KOPT-K1 (cell line): ENCODE data around the gene MAP7.

Experiments
- H3K27ac ChIP-seq: fragments of 200-600 bp; sonication (generic); 2 replicates; pipeline ENCODE4 v1.5.1; 2016; ENCODE audit warnings: antibody characterized with exemption, mild to moderate bottlenecking, low read depth, low read length; ENCODE audit not compliant: poor library complexity, severe bottlenecking
- H3K36me3 ChIP-seq: fragments of 200-600 bp; sonication (generic); 2 replicates; pipeline ENCODE4 v1.5.1; 2017; ENCODE audit warnings: antibody characterized with exemption, mild to moderate bottlenecking, low read length, moderate library complexity; ENCODE audit not compliant: insufficient read depth
- H3K9me3 ChIP-seq: fragments of 200-600 bp; sonication (generic); 2 replicates; pipeline ENCODE4 v1.5.1; 2017; ENCODE audit warnings: antibody characterized with exemption, low read length, mild to moderate bottlenecking; ENCODE audit not compliant: insufficient read depth, poor library complexity, severe bottlenecking

Gene MAP7

GRCh38 chr6:136425793-136426192, 124.4 kb downstream of the MAP7 start:
- H3K9me3 ChIP-seq = no peaks in the 10 kb centered on the region
- no peaks in the 10 kb centered on the region for H3K36me3 ChIP-seq
- H3K27ac ChIP-seq = no peak overlapping the region

- Histone ChIP-seq H3K27ac (no peak overlapping the region), H3K36me3 (no peaks in the 10 kb centered on the region), H3K9me3 (no peaks in the 10 kb centered on the region)
Measured at GRCh38 chr6:136424901-136425300, 125.3 kb downstream of the MAP7 start.

DNA sequence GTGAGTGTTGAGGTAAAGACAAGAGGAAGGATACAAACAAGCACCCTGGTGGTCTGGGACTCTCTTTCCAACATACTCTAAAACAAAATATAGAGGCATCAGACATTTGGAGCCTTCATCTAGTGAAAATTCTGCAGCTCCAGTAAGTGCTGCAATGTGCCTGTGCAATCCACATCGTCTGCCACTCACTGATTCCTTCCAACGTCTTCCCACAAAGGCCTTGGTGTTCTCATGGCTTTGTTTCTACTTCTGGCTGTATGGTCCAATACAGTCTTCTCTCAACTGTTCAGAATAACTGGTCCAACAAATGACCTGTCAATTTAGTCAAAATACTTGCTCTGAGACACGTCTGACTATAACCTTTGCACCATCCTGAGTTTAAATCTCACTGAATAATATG, 125.8 kb downstream of the MAP7 start:
- Histone ChIP-seq H3K36me3 (no peaks in the 10 kb centered on the region), H3K27ac (no peak overlapping the region), H3K9me3 (no peaks in the 10 kb centered on the region)

GRCh38 chr6:136421537-136422158, 128.6 kb downstream of the MAP7 start:
- Histone ChIP-seq H3K9me3 (no peaks in the 10 kb centered on the region), H3K27ac (no peak overlapping the region), H3K36me3 (no peaks in the 10 kb centered on the region)

GRCh38 chr6:136420853-136421252, 129.4 kb downstream of the MAP7 start:
- Histone ChIP-seq H3K9me3 (no peaks in the 10 kb centered on the region), H3K36me3 (no peaks in the 10 kb centered on the region), H3K27ac (no peak overlapping the region)

DNA sequence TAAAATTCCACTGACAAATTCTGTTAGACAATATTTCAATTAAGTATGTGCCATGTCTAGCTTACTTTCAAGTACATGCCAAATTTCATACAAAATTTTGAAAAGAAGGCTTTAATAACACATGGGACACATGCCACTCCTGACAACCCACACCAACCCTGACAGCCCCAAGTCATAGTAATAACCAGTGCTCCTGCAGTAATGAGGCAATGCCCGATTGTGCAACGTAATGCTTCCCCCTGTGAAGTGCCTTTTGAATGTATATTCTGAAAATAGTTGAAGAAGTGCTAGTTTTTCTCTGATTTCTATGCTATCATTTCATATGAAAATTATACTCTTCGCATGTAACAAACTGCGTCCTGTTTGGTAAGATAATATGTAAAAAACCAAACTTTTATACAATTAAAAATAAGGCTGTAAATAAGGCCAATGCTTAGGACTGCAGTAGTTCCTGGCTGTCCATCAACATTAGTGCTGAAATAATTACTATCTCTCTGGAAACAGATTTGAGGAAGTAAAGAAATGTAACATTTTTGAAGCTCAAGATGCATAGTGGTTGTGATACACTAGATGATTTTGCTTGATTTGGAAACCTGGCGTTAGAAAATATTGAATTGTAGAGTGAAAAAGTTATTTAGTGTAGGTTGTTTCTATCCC, 134.7 kb downstream of the MAP7 start:
- no peaks in the 10 kb centered on the region for H3K36me3 ChIP-seq
- no peak overlapping the region for H3K27ac ChIP-seq
- H3K9me3 ChIP-seq = no peaks in the 10 kb centered on the region

DNA sequence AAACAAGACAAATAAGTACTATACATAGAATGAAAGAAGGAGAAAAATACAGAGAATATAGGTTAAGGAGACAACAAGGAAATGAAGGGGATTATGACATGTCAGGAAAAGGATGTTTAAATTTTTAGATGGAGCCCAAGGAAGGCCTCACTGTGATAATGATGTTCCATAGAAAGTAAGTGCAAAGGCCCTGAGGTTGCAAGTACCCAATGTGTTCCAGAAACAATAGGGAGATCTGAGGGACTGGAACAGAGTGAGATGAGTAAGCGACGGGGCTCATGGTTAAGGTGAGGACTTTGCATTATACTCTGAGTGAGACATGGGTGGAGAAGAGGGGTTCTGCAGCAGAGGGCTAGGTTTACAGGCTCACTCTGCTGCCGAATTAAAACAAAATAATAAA, 137.8 kb downstream of the MAP7 start:
- Histone ChIP-seq H3K36me3 (no peaks in the 10 kb centered on the region), H3K9me3 (no peaks in the 10 kb centered on the region), H3K27ac (no peak overlapping the region)

- no peak overlapping the region for H3K27ac ChIP-seq
- no peaks in the 10 kb centered on the region for H3K36me3 ChIP-seq
Measured at GRCh38 chr6:136411453-136412354, 138.5 kb downstream of the MAP7 start.

GRCh38 chr6:136411025-136411325, 139.2 kb downstream of the MAP7 start:
- no peak overlapping the region for H3K27ac ChIP-seq
- no peaks in the 10 kb centered on the region for H3K36me3 ChIP-seq
- no peaks in the 10 kb centered on the region for H3K9me3 ChIP-seq

More at GRCh38 chr6:136411453-136412354, 138.5 kb downstream of the MAP7 start:
- H3K9me3 ChIP-seq = no peaks in the 10 kb centered on the region

DNA sequence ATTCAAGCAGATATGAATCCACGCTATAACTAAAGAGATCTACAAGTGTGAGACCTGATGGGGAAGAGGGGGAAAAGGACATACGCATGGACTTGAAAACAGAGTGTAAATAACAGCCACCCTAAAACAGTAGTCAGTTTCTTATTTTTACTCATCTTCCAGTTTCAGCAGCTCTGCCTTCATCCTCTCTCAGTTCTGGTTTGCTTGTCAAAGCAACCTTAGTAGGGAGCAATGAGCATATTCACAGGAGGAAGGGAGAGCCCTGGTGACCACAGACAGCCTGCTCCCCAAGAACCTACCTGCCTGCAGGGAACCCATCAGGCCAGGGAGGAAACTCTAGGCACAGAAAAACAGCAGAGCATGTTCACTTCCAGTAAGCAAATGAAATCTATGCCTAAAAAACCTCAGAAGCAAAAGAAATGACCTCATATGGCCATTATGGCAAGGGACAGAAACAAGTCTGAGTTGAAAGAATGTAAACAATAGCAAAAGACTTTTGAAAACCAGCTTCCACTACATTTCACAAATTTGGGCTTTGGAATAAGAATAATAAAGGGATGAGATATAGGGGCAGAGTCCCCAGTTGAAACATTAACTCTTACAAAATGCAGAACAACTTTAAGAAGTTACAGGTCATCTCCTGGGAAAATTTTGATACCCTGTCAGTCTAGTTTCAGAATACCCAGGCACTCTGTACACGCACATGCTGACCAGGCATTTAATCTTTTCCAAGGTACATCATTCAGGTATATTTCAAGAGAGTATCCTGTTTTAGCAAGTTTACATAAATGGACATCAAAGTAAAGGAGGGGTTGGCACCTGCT, 139.8 kb downstream of the MAP7 start:
- H3K9me3 ChIP-seq = no peaks in the 10 kb centered on the region
- no peaks in the 10 kb centered on the region for H3K36me3 ChIP-seq
- no peak overlapping the region for H3K27ac ChIP-seq

DNA sequence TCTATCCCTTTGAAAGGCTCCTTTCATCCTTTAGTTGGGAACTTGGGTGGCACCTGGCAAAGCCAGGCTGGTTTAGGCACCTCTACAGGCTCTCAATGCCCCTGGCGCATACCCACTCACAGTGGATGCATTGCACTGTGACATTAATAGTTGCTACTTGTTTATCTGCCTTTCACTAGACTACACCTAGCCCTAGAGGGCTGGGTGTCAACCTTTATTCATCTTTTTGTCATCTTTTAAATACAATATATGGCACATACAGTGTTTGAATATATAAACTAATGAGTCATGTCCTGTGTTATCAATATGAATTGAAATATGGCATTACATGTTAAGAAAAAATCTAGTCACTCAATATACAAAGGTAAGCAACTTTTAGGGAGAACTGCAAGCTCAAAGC, 140.6 kb downstream of the MAP7 start:
- Histone ChIP-seq H3K9me3 (no peaks in the 10 kb centered on the region), H3K27ac (no peak overlapping the region), H3K36me3 (no peaks in the 10 kb centered on the region)

- Histone ChIP-seq H3K36me3 (no peaks in the 10 kb centered on the region), H3K9me3 (no peaks in the 10 kb centered on the region), H3K27ac (no peak overlapping the region)
Measured at GRCh38 chr6:136408204-136408603, 142.0 kb downstream of the MAP7 start.

DNA sequence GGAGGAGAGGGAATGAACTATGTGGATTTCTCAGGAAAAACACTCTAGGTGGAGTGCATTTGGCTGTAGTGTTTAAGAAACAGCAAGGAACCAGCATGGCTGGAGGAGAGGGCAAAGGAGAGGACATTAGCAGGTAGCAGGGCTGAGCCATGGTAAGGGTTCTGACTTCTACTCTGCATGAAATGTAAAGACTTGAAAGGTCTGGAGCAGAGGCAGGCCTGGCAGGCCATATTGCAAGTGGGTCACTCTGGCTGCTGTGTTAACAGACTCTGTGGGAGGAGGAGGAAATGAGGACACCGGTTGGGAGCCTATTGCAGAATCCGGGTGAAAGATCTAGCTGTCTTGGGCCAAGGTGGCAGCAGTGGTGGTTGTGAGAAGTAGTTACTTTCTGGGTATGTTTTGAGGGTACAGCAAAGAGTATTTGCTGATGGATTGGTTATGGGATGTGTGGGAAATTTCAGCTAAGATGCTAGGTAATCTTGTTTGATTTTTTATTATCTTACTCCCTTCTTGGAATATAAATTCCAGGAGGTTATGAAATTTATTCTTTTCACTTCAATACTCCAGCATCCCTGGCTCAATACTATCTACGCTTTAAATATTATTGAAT, 144.7 kb downstream of the MAP7 start:
- Histone ChIP-seq H3K27ac (no peak overlapping the region), H3K9me3 (no peaks in the 10 kb centered on the region), H3K36me3 (no peaks in the 10 kb centered on the region)

DNA sequence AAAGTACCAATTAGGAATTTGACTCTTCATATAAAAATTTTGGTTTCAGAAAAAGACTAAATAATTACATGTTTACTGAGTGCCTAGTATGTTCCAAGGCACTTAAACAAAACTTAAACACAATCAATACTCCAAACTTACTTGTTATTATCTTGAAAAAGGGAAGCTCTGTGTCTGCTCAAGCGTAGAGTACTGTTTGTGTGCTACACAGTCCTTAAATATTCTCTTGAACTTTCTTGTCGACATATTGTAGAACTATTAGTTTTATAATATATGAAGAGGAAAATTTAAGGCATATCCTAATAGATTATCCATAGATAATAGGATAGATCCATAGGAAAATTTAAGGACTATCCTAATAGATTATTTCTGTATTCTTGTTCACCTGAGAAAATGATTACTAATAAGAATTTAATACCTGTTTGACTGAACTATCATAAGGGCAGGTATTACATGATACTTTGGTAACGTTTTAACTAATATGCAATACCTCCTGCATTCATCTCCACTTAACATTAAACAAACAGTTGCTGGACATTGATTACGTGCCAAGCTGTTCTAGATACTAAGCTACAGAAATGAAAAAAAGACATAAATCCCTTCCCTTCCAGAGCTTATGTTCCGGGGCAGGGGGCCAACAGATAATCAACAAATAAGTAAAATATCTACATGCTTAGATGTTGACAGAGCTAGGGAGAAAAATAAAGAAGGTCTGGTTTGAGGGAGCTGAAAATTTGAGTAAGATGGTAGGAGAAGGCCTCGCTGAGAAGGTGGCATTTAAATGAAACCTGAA, 145.4 kb downstream of the MAP7 start:
- Histone ChIP-seq H3K27ac (no peak overlapping the region), H3K9me3 (no peaks in the 10 kb centered on the region), H3K36me3 (no peaks in the 10 kb centered on the region)
